Stimulated activated CD4-positive, alpha-beta T cell treated with anti-CD3 and anti-CD28 coated beads, Interleukin-4, amount 100 ng/mL, for 24 hours (primary cell): ENCODE data around the gene MMP17.
"Not testable (repeated sequence)": the region's sequence is repeated elsewhere in the genome, so short reads cannot be mapped to it uniquely, and the experiment has no call there.

ENCODE experiments used
- DNase-seq: peaks from one replicate; pipeline ENCODE4 v3.0.0-alpha.2; 2020

MMP17 gene

DNA sequence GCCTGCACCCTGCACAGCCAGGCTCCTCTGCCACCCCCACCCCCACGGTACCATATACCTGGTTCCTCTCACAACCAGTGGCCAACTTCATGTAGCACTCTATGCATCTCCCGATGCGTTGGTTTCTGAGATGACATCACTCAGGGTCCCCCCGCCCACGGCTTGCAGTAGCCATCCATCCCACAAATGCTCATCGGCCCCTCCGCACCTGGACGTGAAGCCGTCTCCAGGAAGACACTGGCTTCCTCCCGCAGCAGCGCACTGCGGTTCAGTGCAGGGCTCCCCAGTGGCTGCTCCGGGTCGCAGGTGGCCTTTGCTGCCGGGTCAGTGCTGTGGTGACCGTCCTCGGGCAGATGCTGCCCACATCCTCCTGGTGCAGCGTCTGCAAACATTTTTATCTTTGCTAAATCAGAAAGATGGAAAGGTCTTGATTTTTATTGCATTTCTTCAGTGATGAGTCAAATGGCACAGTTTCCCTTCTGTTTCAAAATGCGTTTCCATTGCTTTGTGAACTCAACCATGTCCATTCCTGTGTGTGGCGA lies 27.5 kb upstream of the MMP17 start:
- no peak for DNase-seq

DNA sequence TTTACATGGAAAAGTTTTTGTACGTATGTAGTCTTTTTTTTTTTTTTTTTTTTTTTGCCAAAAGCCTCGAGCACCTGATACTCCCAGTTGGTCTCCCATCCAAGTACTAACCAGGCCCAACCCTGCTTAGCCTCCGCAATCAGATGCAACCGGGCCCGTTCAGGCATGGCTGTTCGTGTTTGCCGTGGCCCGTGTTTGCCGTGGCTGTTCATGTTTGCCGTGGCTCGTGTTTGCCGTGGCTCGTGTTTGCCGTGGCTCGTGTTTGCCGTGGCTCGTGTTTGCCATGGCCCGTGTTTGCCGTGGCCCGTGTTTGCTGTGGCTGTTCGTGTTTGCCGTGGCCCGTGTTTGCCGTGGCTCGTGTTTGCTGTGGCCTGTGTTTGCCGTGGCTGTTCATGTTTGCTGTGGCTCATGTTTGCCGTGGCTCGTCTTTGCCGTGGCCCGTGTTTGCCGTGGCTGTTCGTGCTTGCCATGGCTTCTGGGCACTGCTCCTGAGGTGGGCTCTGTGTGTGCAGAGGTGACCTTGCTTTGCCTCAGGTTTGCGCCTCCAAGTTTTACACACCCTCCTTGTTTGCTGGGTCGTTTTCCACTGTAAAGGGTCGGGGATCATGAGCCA lies 26.8 kb upstream of the MMP17 start:
- DNase-seq: no peak

DNA sequence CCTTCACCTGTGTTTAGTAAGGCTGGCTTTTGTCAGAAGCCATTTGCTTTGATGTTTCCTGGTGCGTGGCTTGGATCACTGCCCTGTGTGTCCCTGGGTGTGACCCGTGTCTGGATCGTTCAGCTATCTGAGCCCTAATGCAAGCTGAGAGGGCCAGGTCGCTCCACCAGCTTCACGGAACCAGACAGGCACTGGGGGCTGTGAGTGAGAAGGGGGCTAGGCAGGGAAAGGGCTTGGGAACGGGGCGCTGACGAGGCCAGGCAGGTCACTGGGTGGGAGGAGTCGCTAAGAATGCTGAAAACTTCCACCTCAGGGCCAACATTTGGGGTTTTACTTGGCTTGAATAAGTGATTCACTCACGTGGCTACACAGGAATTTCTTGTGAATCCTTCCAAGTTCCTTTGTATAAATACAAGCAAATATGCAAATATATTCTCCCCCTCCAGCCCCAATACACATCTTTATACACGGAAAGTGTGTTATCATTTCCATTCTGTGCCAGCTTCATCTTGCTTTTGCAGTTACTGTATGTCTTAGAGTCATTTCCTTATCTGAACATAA lies 24.2 kb upstream of the MMP17 start:
- no peak for DNase-seq

DNA sequence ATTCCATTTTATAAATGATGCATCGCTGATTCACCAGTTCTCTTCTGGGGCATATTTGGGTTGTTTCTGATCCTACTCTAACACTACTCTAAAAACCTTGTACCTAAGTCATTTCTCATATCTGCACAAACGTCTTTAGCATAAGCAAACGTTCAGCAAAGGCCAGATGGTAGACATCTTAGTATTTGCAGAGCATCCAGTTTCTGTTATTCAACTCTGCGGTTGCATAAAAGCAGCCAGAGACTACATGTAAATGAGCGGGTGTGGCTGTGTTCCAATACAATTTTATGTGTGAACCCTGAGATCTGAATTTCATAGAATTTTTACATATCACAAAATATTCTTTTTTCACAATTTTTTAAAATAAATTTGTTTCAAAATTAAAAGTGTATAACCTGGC lies 22.8 kb upstream of the MMP17 start:
- DNase-seq: no peak

DNA sequence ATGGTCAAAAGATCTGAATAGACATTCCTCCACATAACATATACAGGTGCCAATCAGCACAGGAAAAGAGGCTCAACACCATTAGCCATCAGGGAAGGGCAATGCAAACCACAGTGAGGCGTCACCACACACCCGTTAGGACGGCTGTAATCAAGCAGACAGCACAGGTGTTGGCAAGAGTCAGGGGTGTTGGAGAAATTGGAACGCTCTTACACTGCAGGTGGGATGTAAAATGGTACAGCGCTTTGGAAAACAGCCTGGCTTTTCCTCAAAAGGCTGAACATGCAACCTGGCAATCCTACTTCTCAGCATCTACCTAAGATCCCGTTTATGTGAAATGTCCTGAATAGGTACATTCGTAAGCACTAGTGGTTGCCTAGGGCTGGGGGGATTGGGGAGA lies 21.5 kb upstream of the MMP17 start:
- no peak for DNase-seq

DNA sequence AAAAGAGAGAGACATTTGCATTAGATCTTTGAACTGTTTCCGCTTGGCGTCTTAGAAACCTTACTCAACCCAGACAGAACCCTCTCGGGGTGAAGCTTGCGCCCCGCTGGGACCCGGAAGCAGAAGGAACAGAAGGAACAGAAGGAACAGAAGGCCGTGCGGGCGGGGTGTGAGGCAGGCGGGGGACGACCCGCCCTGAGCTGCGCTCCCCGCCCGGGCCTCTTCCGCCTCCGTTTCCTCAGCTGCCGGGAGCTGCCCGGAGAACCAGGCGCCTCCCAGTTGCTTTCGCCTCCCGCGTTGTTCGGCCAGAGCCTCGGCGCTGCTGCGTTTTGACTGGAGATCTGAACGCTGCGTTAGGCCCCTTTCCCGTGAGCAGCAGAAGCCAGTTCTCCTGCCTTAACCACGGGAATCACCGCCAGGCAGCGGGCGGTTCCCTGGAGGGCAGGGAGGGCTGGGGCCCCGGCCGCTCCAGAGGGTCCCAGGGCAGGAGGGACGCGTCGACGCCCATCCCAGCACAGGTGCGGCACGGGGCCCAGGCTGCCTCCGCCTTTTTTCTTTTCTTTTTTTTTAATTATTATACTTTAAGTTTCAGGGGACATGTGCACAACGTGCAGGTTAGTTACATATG lies 19.3 kb upstream of the MMP17 start:
- peak; percentile 14 for DNase-seq

DNA sequence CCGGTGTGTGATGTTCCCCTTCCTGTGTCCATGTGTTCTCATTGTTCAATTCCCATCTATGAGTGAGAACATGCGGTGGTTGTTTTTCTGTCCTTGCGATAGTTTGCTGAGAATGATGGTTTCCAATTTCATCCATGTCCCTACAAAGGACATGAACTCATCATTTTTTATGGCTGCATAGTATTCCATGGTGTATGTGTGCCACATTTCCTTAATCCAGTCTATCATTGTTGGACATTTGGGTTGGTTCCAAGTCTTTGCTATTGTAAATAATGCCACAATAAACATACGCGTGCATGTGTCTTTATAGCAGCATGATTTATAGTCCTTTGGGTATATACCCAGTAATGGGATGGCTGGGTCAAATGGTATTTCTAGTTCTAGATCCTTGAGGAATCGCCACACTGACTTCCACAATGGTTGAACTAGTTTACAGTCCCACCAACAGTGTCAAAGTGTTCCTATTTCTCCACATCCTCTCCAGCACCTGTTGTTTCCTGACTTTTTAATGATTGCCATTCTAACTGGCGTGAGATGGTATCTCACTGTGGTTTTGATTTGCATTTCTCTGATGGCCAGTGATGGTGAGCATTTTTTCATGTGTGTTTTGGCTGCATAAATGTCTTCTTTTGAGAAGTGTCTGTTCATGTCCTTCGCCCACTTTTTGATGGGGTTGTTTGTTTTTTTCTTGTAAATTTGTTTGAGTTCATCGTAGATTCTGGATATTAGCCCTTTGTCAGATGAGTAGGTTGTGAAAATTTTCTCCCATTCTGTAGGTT lies 18.5 kb upstream of the MMP17 start:
- not testable (repeated sequence) for DNase-seq

DNA sequence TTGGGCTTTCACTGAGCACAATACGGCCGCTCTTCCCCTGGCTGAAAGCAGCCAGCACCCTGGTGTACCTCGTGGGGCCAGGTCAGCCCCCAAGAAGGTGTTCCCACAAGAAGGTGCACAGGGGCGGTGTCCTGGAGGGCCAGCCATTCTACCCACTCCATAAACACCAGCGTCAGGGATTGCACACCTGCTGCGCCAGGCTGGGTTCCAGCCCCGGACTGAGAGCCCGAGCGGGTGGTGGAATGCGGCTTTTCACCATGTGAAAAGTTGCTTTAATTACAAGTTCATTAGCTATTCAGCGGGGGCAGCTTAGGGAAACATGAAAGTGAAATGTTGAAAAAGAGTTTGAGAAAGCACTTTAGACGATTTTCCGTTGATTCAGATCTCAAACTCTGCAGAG lies 17.5 kb upstream of the MMP17 start:
- DNase-seq: no peak

DNA sequence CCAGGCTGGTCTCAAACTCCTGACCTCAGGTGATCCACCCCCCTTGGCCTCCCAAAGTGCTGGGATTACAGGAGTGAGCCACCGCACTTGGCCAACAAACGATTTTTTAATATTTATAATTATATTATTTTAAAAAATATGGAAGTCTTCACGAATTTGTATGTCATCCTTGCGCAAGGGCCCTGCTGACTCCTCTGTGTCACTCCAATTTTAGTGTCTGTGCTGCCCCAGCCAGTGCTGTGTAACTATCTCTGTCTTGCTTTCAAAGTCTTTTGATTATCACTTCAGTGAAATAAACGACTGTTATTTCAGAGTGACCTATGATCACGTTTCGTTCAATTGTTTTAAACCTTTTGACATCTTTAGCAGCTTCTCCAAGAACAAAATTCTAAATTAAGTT lies 13.1 kb upstream of the MMP17 start:
- no peak for DNase-seq

DNA sequence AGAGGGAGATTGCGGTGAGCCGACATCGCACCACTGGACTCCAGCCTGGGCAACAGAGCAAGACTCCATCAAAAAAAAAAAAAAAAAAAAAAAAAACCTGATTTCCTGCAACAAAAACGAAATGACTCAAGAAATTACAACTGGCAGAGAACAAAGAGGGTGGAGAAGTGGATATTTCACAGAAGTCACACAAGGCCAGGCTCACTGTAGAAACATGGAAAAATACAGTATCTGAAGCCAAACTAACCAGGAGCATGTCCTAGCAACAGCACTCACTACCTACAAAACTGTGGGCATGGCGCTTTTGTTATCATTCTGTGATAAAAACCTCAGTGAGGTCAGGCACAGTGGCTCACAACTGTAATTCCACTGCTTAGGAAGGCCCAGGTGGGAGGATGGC lies 11.7 kb upstream of the MMP17 start:
- no peak for DNase-seq

DNA sequence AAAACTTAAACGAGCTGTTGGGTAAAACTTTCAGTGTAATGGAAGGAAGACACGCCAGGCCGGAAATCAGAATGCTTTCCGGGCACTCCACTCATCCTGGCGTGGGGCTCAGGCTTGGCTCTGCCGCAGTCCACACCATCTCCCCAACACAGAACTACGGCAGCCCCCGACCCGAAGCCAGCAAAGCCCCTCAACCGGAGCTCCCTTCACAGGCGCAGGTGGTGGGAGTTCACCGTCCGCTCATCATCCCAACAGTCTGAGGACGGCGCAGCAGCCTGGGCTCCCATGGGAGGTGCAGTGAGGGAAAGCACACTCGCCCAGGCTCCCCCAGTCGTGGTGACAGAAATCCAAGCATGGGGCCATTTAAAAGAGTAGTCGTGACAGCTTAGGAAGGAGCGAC lies 11.0 kb upstream of the MMP17 start:
- DNase-seq: no peak

DNA sequence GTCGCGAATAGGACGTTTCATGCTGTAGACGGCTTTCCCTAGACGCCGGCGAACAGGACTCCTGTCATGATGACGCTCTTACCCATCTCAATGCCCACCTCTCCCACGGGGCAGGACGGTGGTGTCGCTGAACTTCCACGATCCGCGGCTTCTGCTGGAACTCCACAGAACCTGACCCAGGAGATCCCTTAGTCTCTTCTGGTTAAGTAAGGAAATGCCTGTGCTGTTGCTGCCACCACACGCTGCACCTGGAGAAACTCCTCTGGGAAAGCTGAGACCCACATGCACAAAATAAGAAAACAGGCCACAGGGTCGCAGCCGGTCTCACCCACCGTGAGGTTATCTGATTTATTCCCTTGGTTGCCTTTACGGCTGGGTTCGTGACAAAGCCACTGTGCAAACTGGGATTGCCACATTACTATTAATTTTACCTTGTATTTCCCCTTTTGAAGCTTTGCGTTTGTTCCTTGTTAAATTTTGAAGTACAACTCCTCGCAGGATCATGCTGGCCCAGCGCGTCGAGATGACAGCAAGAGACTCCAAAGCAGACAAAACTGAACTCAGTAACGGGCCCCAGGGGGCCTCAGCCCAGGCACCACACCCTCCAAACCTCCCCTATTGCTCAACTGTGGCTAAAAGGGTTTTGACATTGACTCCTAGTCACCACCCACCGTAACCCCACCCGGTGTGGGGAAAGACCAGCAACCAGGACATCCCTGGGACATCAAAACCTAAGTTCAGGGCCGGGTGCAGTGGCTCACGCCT lies 9.2 kb upstream of the MMP17 start:
- no peak for DNase-seq

DNA sequence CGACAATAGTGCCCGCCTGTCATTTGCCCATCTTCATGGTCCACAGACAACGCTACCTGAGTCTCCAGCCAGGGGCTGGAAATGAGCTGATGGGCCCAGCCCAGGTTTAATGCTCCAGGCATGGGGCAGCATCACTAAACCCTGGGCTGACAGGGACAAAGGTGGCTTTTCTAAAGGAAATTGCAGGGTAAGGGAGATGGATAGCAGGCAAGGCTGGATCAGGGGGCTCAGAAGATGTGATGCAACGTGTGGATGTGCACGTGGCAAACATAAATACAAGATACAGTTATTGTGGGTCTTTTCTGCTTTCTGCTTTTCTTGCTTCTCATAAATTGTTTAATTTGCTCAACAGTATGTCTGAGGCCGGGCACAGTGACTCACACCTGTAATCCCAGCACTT lies 3.7 kb upstream of the MMP17 start:
- DNase-seq: no peak

DNA sequence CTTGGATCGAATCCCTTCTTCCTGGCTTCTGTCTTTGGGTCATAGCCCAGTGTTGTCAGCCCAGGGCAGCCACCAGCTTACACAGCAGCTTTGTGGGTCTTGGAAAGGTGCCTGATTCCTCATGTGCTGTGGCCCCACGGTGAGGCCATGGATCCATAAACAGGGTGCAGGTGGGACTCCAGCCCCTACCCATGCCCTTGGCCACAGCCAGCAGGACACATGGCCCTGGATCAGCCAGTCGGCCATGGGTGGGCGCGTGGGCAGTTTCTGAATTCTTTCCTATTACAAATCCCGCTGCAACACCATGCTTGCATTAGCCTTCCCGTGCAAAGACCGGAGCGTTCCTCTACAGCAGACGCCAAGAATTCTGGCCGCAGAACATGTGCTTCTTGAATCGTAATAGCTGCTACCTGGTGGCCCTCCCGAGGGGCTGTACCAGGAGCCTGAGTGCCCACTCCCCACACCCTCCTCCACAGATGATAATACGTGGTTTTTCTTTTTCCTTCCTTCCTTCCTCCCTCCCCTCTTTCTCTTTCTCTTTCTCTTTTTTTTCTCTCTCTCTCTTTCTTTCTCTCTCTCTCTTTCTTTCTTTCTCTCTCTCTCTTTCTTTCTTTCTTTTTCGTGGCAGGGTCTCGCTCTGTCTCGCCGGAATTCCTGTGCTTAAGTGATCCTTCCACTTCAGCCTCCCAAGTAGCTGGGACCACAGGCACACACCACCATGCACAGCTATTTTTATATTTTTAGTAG lies 2.9 kb upstream of the MMP17 start:
- no peak for DNase-seq

DNA sequence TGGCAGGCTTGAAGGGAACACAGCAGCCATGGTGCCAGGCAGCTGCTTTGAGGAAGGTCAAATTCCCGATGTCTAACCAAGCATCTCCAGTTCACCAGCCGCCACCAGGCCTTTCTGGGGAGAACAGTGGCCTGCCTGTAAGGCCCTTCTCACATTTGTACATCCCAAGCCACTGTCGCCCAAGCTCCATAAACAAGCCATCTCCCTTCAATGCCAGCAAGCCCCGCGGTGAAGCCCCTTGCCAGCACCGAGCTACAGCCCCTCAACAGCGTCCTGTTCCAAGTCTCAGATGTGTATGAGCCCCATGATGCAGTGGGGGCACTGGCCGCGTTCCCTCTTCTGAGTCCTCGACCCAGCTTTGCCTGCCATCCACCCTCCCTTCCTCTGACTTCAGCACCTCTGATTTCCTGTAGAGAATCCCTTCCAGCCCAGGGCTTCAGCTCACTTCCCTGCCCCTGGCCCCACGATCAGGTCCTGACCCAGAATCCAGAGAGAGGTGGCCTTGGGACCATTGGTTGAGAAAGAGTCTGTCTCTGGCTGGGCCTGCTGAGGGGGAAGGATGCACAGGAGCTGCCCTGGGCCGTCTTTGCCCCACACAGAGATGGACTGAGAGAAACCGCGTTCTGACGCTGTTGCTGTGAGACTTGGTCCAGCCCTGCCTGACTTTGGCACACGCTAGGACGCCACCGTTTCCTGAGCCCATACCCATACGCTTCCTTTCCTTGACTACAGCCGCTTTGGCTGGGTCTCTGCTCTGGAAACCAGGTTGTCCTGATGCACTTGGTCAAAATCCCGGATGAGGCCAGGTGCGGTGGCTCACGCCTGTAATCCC lies 1.9 kb upstream of the MMP17 start:
- DNase-seq: no peak

DNA sequence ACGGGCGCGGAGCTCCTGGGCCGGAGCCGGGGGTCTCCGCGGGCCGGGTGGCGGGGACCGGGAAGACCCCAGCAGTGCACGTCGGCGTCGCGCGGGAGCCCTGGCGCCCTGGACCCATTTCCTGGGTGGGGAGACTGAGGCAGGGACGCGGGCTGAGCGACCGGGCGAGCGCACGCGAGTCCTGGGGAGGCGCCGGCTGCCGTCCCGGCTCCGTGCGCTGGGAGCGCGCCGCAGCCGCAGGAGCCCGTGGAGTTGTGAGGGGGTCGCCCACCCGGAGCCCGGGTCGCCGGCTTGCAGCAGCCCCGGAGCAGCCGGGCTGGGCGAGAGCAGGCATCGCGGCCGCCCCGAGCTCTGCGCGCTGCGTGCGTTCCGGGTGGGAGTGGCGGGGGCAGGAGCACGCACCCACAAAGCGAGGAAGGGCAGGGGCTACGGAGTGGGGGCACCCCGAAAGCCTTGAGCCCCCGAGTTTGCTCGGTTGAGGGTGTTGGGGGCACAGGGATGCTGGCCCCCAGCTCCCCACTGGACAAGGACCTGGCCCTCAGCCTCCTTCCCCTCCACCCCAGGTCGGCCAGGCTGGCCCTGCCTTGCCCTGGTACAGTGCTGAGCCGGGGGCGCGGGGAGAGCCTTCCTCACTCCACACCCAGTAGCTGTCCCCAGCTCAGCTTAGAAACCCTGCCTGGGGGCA lies 620 bp downstream of the MMP17 start:
- DNase-seq: no peak

DNA sequence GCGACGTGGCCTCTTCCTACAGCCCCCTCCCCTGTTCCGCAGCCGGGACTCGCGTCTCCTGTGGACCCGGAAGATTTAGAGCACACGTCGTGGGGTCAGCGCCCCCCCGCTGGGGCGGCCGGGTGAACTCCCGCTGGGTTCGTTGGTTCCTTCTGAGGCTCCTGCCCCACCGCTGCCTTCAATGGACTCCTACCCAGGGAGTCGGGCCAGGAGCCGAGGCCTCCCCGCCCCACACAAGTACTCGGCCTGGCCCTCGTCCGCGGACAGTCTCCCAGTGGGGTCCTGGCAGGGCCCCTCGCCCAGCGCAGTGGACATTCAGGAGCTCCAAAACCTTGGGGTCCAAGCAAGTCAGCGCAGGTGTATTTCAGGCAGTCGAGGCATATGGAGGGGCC lies 1.2 kb downstream of the MMP17 start:
- no peak for DNase-seq

DNA sequence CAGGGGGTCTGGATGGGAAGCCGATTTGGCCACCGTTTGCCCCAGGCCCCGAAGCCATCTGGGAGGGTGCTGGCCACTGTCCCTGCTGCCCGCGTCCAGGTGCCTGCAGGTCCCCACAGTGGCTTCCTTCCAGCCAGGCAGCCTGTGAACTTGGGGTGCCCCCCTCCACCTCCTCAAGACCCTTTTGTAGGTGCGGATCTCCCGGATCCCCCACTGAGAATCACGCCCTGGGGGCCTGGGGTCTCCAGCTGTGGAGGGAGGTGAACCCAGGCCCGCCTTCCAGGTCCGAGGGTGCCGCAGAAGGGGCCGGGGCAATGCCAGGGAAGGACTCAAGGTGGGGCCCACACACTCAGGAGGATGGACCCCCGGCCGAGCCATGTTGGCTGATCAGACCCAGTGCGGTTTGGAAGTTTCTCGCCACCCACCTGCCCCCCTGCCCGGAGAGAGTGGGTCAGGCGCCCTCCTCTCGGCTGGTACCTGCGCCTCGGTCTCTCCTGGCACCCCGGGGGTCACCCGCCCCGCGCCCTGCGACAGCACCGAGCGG lies 1.7 kb downstream of the MMP17 start:
- no peak for DNase-seq

DNA sequence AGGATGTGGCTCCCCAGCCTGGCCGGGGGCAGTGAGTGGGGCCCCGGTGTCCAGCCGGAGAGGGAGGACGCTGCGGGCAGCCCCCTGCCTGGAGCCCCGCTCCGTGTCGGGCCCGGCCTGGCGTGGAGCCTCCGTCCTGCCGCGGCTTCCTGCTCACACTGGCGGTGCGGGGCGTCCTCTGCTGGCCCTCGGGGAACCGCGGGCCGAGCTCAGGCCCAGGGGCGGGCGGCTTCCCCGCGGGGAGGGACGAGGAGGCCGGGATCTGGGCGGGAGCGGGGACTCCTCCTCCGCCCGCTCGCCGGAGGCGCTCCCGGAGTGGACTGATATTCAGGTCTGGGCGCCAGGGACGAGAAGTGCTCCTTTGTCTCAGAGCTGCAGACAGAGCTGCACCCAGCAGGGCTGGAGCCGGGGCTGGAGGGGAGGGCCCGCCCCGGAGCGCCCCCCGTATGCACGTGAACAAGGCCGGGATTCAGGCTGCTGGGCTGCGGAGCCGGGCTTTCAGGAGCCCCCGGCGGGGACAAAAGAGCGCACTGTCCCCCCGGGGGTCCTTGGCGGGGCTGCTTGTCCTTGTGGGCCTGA lies 2.2 kb downstream of the MMP17 start:
- no peak for DNase-seq
